Natural killer cell treated with Interleukin-12 subunit alpha and Interleukin-12 subunit beta and Interleukin-15 and Interleukin-18, amount 100 ng/mL, for 72 hours (primary cell): ENCODE measurements around the gene PACC1. TPM values are rescaled to one million over a fixed set of nuclear protein-coding genes. Genes with fewer than 3 reads are reported as not detected.

Experiments
- ATAC-seq, 2 donors: fragments of 150-1000 bp; cut with Tn5 transposase in 1 of 2; sonication (Bioruptor Pico), chemical (Tn5 transposase) in 1 of 2; 2 replicates each; pipeline ENCODE4 v1.10.0; 2021
- DNase-seq: peaks from one replicate; pipeline ENCODE4 v3.0.0; 2022; ENCODE audit warnings: low spot score
- H3K27ac Mint-ChIP-seq, 2 donors: 1 replicate in 1 of 2; 2 replicates in 1 of 2; pipeline ENCODE4 v1.8.0; 2022; ENCODE audit warnings: mixed read lengths in 2 of 2, mild to moderate bottlenecking in 1 of 2, moderate library complexity in 1 of 2
- H3K27me3 Mint-ChIP-seq, 2 donors: 1 replicate in 1 of 2; 2 replicates in 1 of 2; pipeline ENCODE4 v1.8.0; 2022; ENCODE audit warnings: mixed read lengths in 2 of 2
- H3K36me3 Mint-ChIP-seq: one replicate; pipeline ENCODE4 v1.8.0; 2022; ENCODE audit warnings: mixed read lengths
- H3K4me1 Mint-ChIP-seq, 2 donors: 1 replicate in 1 of 2; 2 replicates in 1 of 2; pipeline ENCODE4 v1.8.0; 2022; ENCODE audit warnings: low read depth in 2 of 2, mixed read lengths in 2 of 2, mild to moderate bottlenecking in 1 of 2
- H3K4me3 Mint-ChIP-seq: one replicate; pipeline ENCODE4 v1.8.0; 2022; ENCODE audit warnings: mixed read lengths
- H3K9me3 Mint-ChIP-seq: 2 replicates; pipeline ENCODE4 v1.8.0; 2022; ENCODE audit warnings: mixed read lengths
- total RNA-seq, 2 donors: library from RNA; stranded (reverse); gene quantifications; one replicate each; pipeline ENCODE4 v1.2.3, GENCODE V29; 2022

The PACC1 gene
- total RNA-seq, 2 donors from 2014 or later, result 11.8 to 26.6 TPM

DNA sequence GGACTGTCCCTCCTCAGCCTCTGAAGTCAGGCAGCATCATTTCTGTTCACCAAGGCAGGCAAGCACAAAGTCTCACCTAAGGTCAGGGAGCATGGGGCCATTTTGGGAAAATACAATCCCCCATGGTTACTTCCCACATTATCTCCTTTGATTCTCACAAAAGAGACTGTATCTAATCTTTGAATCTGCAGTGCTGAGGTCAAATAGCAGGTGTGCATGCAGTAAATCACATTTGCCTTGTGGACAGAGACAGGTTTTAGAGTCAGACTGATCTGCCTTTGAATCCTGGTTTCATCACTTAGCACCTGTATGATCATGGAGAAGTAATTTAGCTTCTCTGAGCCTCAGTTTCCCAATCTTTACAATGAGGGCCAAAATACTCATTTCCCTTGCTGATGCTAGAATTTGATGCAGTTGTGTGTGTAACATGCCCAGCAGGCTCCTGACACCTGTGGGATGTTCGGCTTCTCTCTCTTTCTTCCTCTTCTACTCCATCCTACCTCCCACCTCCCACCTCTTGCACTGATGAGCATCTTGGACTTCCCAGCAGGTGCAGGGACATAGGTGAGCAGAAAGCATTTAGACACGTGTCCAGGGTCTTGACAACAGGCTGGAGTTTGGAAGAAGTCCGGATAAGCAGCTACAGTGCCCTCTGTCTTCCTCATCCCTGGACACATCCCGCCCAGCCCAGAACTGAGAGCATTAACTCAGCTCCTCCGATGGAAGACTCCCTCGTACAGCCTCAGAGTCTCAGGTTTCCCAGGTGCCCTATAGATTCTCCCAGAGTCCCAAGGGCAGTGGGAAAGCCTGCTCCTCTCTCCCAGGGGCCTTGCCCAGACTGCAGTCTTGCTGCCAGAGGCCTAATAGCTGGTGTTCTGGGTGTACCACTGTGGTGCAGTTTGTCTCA, 37.0 kb upstream of the PACC1 start:
- no peak for ATAC-seq
- H3K27ac Mint-ChIP-seq, result no peak overlapping the region
- no peaks in the 10 kb centered on the region for H3K9me3 Mint-ChIP-seq

DNA sequence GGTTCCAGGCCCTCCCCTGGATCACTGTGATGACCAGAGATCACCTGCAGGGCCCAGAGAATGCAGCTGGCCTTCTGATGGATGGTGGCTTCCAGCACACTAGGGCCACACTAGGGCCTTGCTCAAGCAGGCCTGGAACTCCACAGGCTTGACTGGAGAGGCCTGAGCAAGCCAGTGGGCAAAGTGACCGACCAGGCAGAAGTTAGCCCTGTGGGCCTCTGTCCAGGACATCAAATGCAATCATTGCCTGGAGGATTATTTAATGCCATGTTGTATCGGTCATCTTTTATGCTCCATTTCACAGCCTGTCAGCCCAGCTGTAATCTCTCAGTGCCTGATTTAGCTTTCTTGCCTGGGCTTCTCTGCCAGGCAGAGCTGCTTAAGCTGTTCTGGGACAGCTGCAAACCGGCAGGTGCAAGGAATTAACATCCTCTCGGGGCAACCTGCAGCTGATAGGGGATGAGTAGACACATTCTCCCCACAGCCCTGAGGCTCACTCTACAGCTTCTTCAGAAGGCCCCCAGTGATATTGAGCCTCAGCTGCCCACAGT, 35.7 kb upstream of the PACC1 start:
- ATAC-seq, result no peak
- peaks cover 0 to 2% of the 10 kb centered on the region in 2 donors for H3K27me3 Mint-ChIP-seq
- H3K9me3 Mint-ChIP-seq, result no peaks in the 10 kb centered on the region
- no peaks in the 10 kb centered on the region for H3K36me3 Mint-ChIP-seq
- peaks cover 0 to 2% of the 10 kb centered on the region in 2 donors for H3K4me1 Mint-ChIP-seq
- no peak for DNase-seq
- no peak overlapping the region for H3K4me3 Mint-ChIP-seq
- H3K27ac Mint-ChIP-seq, result no peak overlapping the region

More for the DNA sequence above, 37.0 kb upstream of the PACC1 start:
- Mint-ChIP-seq H3K4me3 (no peak overlapping the region), H3K36me3 (no peaks in the 10 kb centered on the region), H3K4me1 (peaks cover 0 to 2% of the 10 kb centered on the region in 2 donors), H3K27me3 (peaks cover 0 to 2% of the 10 kb centered on the region in 2 donors)
- DNase-seq, result no peak

- Mint-ChIP-seq H3K27ac (no peak overlapping the region), H3K4me1 (no peaks in the 10 kb centered on the region), H3K27me3 (no peaks in the 10 kb centered on the region), H3K36me3 (no peaks in the 10 kb centered on the region), H3K9me3 (no peaks in the 10 kb centered on the region), H3K4me3 (no peak overlapping the region)
- no peak for DNase-seq
- no peak for ATAC-seq
Observed at GRCh38 chr1:212447478-212447877, 32.8 kb upstream of the PACC1 start.

DNA sequence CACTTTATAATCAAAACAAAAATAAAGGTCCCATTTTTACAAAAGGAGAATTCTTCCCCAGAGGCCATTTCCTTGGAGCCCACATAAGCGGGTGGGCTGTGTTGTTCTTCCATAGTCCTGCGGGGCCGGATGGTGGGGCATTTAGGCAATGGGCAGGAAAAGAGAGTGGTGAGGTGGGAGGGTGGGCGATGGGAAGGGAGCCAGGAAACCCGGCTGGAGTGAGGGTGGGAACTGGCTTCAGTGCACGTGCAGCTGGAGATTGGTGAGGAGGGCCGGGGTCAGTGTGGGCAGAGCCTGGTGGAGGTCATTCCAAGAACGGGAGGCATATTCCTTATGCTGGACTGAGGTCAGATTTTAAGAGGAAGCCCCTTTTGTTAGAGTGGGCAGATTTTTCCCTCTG, 31.6 kb upstream of the PACC1 start:
- H3K9me3 Mint-ChIP-seq, result no peaks in the 10 kb centered on the region
- no peak for ATAC-seq

DNA sequence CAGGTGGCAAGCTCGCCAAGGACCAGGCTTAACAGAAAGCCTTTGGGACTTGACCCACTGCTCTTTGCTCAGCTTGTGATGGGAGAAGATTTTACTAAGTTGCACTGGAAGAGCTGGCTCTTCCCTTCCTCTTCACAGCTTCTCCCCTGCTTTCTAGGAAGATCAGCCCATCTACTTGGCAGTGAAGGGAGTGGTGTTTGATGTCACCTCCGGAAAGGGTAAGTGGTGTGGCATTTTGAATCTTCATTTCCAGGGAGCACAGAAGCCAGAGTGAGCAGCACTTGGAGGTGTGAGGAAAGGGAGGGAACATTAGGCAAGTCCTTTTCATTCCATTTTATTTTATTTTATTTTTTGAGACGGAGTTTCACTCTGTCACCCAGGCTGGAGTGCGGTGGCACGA, 27.7 kb upstream of the PACC1 start:
- Mint-ChIP-seq H3K4me1 (peaks cover 0 to 3% of the 10 kb centered on the region in 2 donors), H3K36me3 (no peaks in the 10 kb centered on the region), H3K27ac (no peak overlapping the region), H3K4me3 (no peak overlapping the region), H3K9me3 (no peaks in the 10 kb centered on the region), H3K27me3 (no peaks in the 10 kb centered on the region)
- ATAC-seq (no peak), DNase-seq (no peak)

More for the DNA sequence above, 31.6 kb upstream of the PACC1 start:
- H3K36me3 Mint-ChIP-seq, result no peaks in the 10 kb centered on the region
- DNase-seq, result no peak
- no peaks in the 10 kb centered on the region for H3K27me3 Mint-ChIP-seq
- no peak overlapping the region for H3K27ac Mint-ChIP-seq
- no peaks in the 10 kb centered on the region for H3K4me1 Mint-ChIP-seq
- no peak overlapping the region for H3K4me3 Mint-ChIP-seq

GRCh38 chr1:212440419-212440818, 25.7 kb upstream of the PACC1 start:
- no peaks in the 10 kb centered on the region for H3K27me3 Mint-ChIP-seq
- DNase-seq (no peak), ATAC-seq (no peak)
- H3K27ac Mint-ChIP-seq, result no peak overlapping the region
- H3K36me3 Mint-ChIP-seq, result no peaks in the 10 kb centered on the region
- H3K4me1 Mint-ChIP-seq, result peaks cover 0 to 6% of the 10 kb centered on the region in 2 donors
- no peak overlapping the region for H3K4me3 Mint-ChIP-seq
- H3K9me3 Mint-ChIP-seq, result no peaks in the 10 kb centered on the region

GRCh38 chr1:212438831-212439237, 24.1 kb upstream of the PACC1 start:
- ATAC-seq, result no peak
- DNase-seq, result no peak
- Mint-ChIP-seq H3K27me3 (no peaks in the 10 kb centered on the region), H3K36me3 (no peaks in the 10 kb centered on the region), H3K4me3 (no peak overlapping the region), H3K4me1 (peaks cover 7 to 10% of the 10 kb centered on the region in 2 donors), H3K9me3 (no peaks in the 10 kb centered on the region), H3K27ac (no peak overlapping the region)

DNA sequence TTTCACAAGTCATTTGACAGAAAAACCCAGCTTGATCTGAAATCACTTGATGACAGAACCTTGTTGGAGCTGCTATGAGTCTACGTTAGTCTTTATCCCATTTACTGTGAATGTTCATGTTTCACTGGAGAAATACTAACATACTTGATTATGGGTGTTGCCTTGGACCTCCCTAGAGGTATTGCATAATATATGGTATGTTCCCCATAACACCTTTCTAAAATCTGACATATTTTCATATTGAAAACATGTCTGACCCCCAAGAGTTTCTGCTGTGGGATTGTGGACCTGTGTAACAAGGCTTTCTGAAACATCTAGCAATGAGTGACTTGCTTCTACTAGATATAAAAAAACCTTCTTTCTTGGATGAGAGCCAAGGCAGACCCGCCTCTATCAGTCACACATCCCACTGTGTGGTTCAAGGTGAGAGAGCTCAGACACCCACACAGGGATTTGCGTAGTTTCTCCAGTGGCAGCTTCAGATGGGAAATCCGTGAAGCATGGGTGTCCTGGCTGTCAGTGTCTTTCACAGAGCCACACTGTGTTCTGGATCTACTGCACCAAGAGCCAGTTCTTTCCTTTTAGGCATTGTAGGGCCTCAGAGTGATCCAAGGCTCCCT, 22.6 kb upstream of the PACC1 start:
- H3K36me3 Mint-ChIP-seq, result no peaks in the 10 kb centered on the region
- peaks cover 10 to 11% of the 10 kb centered on the region in 2 donors for H3K4me1 Mint-ChIP-seq
- no peak overlapping the region for H3K27ac Mint-ChIP-seq
- no peak overlapping the region for H3K4me3 Mint-ChIP-seq
- no peak for DNase-seq
- no peaks in the 10 kb centered on the region for H3K9me3 Mint-ChIP-seq
- no peak for ATAC-seq
- no peaks in the 10 kb centered on the region for H3K27me3 Mint-ChIP-seq

GRCh38 chr1:212434992-212435391, 20.3 kb upstream of the PACC1 start:
- DNase-seq (no peak), ATAC-seq (no peak)
- Mint-ChIP-seq H3K27ac (no peak overlapping the region), H3K4me1 (peaks cover 10 to 16% of the 10 kb centered on the region in 2 donors), H3K36me3 (no peaks in the 10 kb centered on the region), H3K27me3 (no peaks in the 10 kb centered on the region), H3K9me3 (no peaks in the 10 kb centered on the region), H3K4me3 (no peak overlapping the region)

- Mint-ChIP-seq H3K9me3 (no peaks in the 10 kb centered on the region), H3K27ac (no peak overlapping the region), H3K4me3 (peak overlapping the region; percentile 74), H3K27me3 (no peaks in the 10 kb centered on the region), H3K36me3 (no peaks in the 10 kb centered on the region), H3K4me1 (peaks cover 10 to 16% of the 10 kb centered on the region in 2 donors)
- ATAC-seq (no peak), DNase-seq (no peak)
Observed at GRCh38 chr1:212433577-212434462, 19.1 kb upstream of the PACC1 start.

- Mint-ChIP-seq H3K4me1 (peaks cover 10 to 16% of the 10 kb centered on the region in 2 donors), H3K9me3 (no peaks in the 10 kb centered on the region), H3K4me3 (peak within 1 kb of the TSS; percentile 74), H3K36me3 (no peaks in the 10 kb centered on the region), H3K27ac (peak within 1 kb of the TSS; percentile 46 to 62), H3K27me3 (no peaks in the 10 kb centered on the region)
- DNase-seq (peak; percentile 87), ATAC-seq (peak; percentile 100)
Observed at GRCh38 chr1:212432661-212433576, 18.2 kb upstream of the PACC1 start, which contains the start of gene NENF. TSS of gene NENF (plus strand) at chr1:212432920. CDS start at chr1:212432944, 24 bp downstream.

DNA sequence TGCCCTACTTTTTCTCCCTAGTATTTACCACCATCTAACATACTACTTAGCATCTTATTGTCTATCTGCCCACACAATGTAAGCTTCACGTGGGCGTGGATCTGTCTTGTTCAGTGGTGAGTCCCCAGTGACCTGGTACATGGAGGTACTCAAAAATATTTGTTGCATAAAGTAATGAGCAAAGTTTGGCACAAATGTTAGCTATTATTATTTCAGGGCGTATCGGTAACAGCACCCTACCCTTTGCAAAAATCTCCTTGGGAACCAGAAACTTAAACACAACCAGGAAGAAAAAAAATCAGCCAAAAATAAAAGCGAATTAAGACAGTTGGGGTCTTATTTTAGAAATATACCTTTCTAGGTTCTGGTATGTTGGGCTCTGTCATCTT, 17.6 kb upstream of the PACC1 start:
- H3K4me1 Mint-ChIP-seq, result peaks cover 10 to 12% of the 10 kb centered on the region in 2 donors
- H3K4me3 Mint-ChIP-seq, result peak overlapping the region; percentile 73
- no peaks in the 10 kb centered on the region for H3K27me3 Mint-ChIP-seq
- DNase-seq (no peak), ATAC-seq (no peak)
- no peaks in the 10 kb centered on the region for H3K36me3 Mint-ChIP-seq
- peak overlapping the region; percentile 46 to 62 for H3K27ac Mint-ChIP-seq
- no peaks in the 10 kb centered on the region for H3K9me3 Mint-ChIP-seq
